Stimulated activated CD4-positive, alpha-beta T cell treated with anti-CD3 and anti-CD28 coated beads, TNF-alpha, amount 100 ng/mL, for 24 hours (primary cell): Measurements from ENCODE around the gene ETV4.
"Not testable (repeated sequence)": the region's sequence is repeated elsewhere in the genome, so short reads cannot be mapped to it uniquely, and the experiment has no call there.

Experiments
- DNase-seq, 3 experiments: peaks; one replicate each; pipeline ENCODE4 v3.0.0-alpha.2; 2020; ENCODE audit warnings: low read depth in 3 of 3

ETV4 gene

DNA sequence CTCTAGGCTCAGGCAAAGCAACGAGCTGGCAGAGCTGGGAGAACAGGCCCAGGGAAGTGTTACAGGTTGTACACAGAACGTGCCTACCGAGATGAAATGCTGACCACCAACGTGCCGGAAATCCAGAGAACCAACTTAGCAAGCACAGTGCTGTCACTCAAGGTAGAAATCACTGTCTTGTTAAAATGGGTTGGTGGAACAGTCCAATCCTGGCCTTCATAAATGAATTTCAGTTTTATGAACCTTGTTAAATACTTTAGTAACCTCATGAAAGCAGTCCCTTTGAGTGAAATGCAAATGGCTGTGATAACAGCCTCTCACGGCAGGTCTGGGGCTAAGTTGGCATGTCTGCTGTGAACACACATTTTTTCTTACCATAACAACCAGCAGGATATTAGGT lies 29.0 kb downstream of the ETV4 start:
- no peak for DNase-seq

DNA sequence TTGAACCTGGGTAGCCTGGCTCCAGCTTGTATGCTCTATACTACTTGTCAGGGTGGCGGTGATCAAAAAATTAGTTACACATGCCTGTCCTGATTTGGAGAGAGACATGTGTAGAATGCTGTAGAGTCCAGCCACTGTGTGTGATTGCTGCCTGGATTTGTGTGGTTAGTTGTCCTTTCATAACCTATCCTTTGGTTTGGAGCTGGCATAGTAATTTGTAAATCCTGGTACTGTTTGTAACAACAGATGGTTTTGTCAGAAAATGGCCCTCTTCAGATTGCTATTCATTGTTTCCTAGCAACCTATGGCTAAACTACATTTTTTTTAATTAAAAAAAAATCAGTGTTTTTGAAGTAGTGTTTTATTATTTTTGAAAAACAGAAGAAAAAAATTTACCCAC lies 30.5 kb downstream of the ETV4 start:
- no peak for DNase-seq

DNA sequence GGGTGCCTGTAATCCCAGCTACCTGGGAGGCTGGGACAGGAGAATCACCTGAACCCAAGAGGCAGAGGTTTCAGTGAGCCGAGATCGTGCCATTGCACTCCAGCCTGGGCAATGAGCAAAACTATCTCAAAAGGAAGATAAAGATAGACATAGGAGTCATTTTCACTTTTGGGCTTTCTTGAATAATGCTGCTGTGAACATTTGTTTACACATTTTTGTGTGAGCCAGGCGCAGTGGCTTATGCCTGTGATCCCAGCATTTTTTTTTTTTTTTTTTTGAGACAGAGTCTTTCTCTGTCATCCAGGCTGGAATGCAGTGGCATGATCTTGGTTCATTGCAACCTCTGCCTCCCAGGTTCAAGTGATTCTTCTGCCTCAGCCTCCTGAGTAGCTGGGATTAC lies 34.9 kb downstream of the ETV4 start:
- not testable (repeated sequence) for DNase-seq

DNA sequence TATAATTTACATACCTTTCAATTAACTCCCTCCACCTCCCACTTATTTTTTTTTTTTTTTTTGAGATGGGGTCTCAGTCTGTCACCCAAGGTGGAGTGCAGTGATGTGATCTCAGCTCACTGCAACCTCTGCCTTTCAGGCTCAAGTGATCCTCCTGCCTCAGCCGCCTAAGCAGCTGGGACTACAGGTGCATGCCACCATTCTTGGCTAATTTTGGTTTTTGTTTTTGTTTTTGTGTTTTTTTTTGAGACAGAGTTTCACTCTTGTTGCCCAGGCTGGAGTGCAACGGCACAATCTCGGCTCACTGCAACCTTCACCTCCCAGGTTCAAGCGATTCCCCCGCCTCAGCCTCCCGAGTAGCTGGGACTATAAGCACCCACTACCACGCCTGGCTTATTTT lies 36.7 kb downstream of the ETV4 start:
- not testable (repeated sequence) for DNase-seq

DNA sequence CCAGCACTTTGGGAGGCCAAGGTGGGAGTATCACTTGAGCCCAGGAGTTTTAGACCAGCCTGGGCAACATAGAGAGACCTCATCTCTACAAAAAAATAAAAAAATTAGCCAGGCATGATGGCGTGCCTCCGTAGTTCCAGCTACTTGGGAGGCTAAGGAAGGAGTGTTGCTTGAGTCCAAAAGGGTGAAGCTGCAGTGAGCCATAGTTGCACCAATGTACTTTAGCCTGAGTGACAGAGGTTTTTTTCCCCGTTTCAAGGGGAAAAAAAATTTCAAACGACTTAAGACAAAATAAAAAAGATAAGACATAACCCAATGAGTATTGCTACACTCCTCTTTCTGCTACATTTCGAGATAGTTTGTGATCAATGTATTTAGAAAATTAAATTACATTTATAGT lies 55.5 kb downstream of the ETV4 start:
- no peak for DNase-seq

DNA sequence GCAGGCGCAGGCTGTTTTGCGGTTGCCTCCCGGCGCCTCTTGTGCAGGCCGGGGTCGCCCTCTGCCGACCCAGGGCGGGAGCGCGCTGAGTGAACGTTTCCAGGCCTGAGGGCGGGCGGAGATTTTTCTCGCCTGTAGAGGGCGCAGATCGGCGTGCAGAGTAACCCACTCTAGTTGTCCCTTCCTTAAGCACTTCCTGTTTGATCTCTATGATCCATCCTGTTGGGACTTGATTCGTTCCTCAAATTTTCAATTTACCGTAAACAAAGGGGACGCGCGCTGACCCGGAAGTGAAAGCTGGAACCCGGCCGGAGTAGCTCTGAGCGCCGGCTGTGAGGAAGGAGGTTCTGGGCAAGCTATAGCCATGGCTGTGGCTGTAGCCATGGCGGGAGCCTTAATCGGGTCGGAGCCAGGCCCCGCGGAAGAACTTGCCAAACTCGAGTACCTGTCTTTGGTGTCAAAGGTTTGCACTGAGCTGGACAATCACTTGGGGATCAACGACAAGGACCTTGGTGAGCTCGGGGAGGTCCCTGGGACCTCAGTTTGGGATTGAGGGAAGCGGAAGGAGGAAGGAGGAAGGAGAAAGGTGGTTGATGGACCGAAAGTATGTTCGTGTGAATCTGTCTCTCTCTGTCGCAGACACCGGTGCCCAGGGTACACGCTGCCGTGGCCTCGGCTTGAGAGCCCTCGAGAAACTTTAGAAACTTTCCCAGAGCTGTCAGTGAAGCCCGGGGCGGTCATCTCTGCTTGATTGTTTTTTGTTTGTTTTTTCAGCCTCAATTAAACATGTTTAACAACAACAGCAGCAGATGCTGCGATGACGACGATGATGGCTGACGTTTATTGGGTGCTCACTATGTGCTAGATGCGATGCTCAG lies 62.2 kb downstream of the ETV4 start, which contains the start of gene DHX8:
Gene DHX8, plus strand, starts transcription at position 302 of the 878 bp plus-strand sequence. Its CDS starts 63 bp downstream, at position 365.
- DNase-seq, result peak; percentile 97 to 98 (median 97)

DNA sequence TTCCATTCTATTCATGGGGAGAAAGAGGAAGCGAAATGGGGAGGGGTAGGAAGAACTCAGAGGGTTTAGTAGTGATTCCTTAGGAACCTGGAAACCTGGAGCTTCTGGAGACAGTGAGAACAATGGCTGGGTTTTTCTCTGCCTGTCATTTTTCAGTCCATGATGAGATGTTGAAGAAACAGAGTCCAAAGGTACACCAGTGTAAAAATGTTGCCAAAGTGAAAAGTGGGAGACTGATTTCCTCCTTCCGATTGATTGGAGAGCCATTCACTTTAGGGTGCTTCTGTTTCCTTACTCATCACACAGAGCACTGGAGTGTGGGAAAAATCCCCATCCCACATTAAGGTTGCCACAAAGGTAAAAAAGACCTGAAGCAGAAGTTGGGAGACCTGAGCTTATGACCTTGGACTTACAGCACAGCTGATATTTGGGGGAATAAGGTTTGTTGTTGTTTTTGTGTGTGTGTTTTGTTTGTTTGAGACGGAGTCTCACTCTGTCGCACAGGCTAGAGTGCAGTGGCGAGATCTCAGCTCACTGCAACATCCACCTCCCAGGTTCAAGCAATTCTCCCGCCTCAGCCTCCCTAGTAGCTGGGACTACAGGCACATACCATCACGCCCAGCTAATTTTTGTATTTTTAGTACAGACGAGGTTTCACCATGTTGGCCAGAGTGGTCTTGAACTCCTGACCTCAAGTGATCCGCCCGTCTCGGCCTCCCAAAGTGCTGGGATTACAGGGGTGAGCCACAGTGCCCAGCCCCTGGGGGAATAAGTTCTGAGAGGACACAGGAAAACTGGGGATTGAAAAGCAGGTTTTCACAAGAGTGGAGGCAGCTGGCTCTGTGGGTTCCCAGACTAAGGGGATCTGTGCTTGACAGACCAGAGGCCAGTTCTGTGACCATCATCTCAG lies 63.8 kb downstream of the ETV4 start:
- DNase-seq, result no peak

DNA sequence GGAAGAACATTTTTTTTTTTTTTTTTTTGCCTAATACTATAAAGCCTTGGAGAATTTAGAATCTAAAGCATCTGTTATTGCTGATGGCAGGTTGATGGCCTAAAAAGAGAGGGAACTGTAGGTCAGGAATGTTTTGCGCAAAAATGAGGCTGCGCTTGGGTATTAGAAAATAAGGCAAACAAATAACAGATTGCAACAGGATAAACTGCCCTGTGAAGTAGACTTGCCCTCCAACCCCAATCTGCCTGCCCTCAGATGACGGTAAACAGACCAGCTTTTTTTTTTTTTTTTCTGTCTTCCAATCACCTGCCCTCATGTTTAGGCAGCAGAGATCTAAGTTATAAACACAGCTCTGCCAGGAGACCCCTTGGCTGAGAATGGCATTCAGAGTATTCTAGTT lies 66.2 kb downstream of the ETV4 start:
- no peak for DNase-seq
